Loucy (cell line): ENCODE measurements around the gene CCDC86.

ENCODE experiments used
- H2AFZ ChIP-seq: fragments of 200-600 bp; sonication (generic); 2 replicates; pipeline ENCODE4 v1.6.0; 2016; ENCODE audit warnings: antibody characterized with exemption, mild to moderate bottlenecking, low read length, moderate library complexity
- H3F3A ChIP-seq: fragments of 200-600 bp; 2 replicates; pipeline ENCODE4 v1.6.0; 2016; ENCODE audit warnings: antibody characterized with exemption, low read depth, mild to moderate bottlenecking
- H3K27me3 ChIP-seq: fragments of 200-600 bp; sonication (generic); 2 replicates; pipeline ENCODE4 v1.6.1; 2014; ENCODE audit warnings: low read length, mild to moderate bottlenecking; ENCODE audit not compliant: insufficient read depth, poor library complexity, severe bottlenecking
- H3K36me3 ChIP-seq: fragments of 200-600 bp; sonication (generic); 2 replicates; pipeline ENCODE4 v1.6.1; 2016; ENCODE audit warnings: low read length; ENCODE audit not compliant: insufficient read depth
- H3K4me1 ChIP-seq: fragments of 200-600 bp; sonication (generic); 2 replicates; pipeline ENCODE4 v1.5.1; 2014; ENCODE audit warnings: low read length, mild to moderate bottlenecking; ENCODE audit not compliant: insufficient read depth, poor library complexity, severe bottlenecking
- H3K4me2 ChIP-seq: fragments of 200-600 bp; sonication (generic); 2 replicates; pipeline ENCODE4 v1.6.0; 2014; ENCODE audit warnings: antibody characterized with exemption, low read length, low read depth, mild to moderate bottlenecking; ENCODE audit not compliant: poor library complexity, severe bottlenecking
- H3K4me3 ChIP-seq: fragments of 200-600 bp; sonication (generic); 2 replicates; pipeline ENCODE4 v1.5.1; 2014; ENCODE audit warnings: low read length, mild to moderate bottlenecking, mixed read lengths; ENCODE audit not compliant: poor library complexity, severe bottlenecking
- H3K79me2 ChIP-seq: fragments of 200-600 bp; sonication (generic); 2 replicates; pipeline ENCODE4 v1.6.1; 2014; ENCODE audit warnings: low read length; ENCODE audit not compliant: insufficient read depth
- H3K9ac ChIP-seq: fragments of 200-600 bp; sonication (generic); 2 replicates; pipeline ENCODE4 v1.6.0; 2014; ENCODE audit warnings: mild to moderate bottlenecking, low read depth, low read length, moderate library complexity; ENCODE audit not compliant: poor library complexity, severe bottlenecking
- H3K9me2 ChIP-seq: fragments of 200-600 bp; sonication (generic); replicated peaks from 2 replicates; pipeline ENCODE4 v1.6.1; 2016; ENCODE audit warnings: low read depth, low read length, mixed read lengths
- H3K9me3 ChIP-seq: fragments of 200-600 bp; sonication (generic); 2 replicates; pipeline ENCODE4 v1.6.1; 2014; ENCODE audit warnings: mild to moderate bottlenecking, antibody characterized with exemption, low read length, low read depth; ENCODE audit not compliant: insufficient read depth
- H4K20me1 ChIP-seq: fragments of 200-600 bp; sonication (generic); 2 replicates; pipeline ENCODE4 v1.6.0; 2014; ENCODE audit warnings: antibody characterized with exemption, low read length, mild to moderate bottlenecking; ENCODE audit not compliant: insufficient read depth, poor library complexity, severe bottlenecking
- EZH2phosphoT487 ChIP-seq: fragments of 200-600 bp; IDR thresholded peaks from 2 replicates; pipeline ENCODE4 v1.6.1; 2018; ENCODE audit warnings: antibody characterized with exemption, mild to moderate bottlenecking, moderate library complexity, borderline replicate concordance
- TF ChIP-seq, protein P1 (sequence below): fragments of 200-600 bp; sonication (generic); conservative IDR thresholded peaks from 2 replicates; pipeline ENCODE4 v1.5.1; 2014; ENCODE audit warnings: mild to moderate bottlenecking, antibody characterized with exemption, low read length

CCDC86 gene

GRCh38 chr11:60844045-60844869 is 2.3 kb downstream of the CCDC86 start:
- Histone ChIP-seq H4K20me1 (no peaks in the 10 kb centered on the region), H2AFZ (no peak overlapping the region), H3K36me3 (no peaks in the 10 kb centered on the region), H3F3A (no peaks in the 10 kb centered on the region), H3K9me3 (no peaks in the 10 kb centered on the region), H3K9ac (peak overlapping the region; percentile 85), H3K4me3 (peak overlapping the region; percentile 96), H3K4me2 (peak overlapping the region; percentile 88), H3K9me2 (no peaks in the 10 kb centered on the region), H3K27me3 (no peaks in the 10 kb centered on the region), H3K79me2 (peaks cover 53% of the 10 kb centered on the region), H3K4me1 (peaks cover 61% of the 10 kb centered on the region)
- TF ChIP-seq, protein P1, sequence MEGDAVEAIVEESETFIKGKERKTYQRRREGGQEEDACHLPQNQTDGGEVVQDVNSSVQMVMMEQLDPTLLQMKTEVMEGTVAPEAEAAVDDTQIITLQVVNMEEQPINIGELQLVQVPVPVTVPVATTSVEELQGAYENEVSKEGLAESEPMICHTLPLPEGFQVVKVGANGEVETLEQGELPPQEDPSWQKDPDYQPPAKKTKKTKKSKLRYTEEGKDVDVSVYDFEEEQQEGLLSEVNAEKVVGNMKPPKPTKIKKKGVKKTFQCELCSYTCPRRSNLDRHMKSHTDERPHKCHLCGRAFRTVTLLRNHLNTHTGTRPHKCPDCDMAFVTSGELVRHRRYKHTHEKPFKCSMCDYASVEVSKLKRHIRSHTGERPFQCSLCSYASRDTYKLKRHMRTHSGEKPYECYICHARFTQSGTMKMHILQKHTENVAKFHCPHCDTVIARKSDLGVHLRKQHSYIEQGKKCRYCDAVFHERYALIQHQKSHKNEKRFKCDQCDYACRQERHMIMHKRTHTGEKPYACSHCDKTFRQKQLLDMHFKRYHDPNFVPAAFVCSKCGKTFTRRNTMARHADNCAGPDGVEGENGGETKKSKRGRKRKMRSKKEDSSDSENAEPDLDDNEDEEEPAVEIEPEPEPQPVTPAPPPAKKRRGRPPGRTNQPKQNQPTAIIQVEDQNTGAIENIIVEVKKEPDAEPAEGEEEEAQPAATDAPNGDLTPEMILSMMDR, result no peak
- no peak for TF ChIP-seq EZH2phosphoT487

DNA sequence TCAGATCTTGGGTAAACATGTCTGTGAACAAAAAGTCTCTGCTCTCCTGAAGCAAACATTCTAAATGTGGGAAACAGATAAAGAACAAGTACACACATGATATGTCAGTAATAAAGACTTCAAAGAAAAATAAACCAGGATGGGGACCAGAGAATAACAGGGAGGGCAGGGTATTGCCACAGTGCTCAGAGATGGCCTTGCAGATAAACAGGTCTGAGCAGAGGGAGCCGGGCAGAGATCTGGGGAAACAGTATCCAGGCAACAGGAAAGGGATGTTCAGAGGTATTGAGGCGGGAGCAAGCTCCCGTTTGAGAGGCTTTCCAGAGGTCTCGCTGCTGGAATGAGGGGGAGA is 2.9 kb downstream of the CCDC86 start:
- Histone ChIP-seq H3K36me3 (peaks cover under 1% of the 10 kb centered on the region; the same call in 1 of the 2 replicates), H4K20me1 (no peaks in the 10 kb centered on the region), H3K4me3 (peak overlapping the region; percentile 96), H3K4me1 (peaks cover 67% of the 10 kb centered on the region), H2AFZ (no peak overlapping the region), H3K4me2 (peak overlapping the region; percentile 88), H3F3A (no peaks in the 10 kb centered on the region), H3K9me3 (no peaks in the 10 kb centered on the region), H3K27me3 (no peaks in the 10 kb centered on the region), H3K9ac (peak overlapping the region; percentile 85), H3K9me2 (no peaks in the 10 kb centered on the region), H3K79me2 (peaks cover 58% of the 10 kb centered on the region)
- TF ChIP-seq, protein P1, result no peak
- no peak for TF ChIP-seq EZH2phosphoT487

GRCh38 chr11:60845338-60845737 is 3.4 kb downstream of the CCDC86 start:
- peaks cover 72% of the 10 kb centered on the region for H3K4me1 ChIP-seq
- H3K4me3 ChIP-seq, result peak overlapping the region; percentile 96
- no peaks in the 10 kb centered on the region for H3F3A ChIP-seq
- peaks cover 4% of the 10 kb centered on the region; the same call in 1 of the 2 replicates for H3K36me3 ChIP-seq
- H3K27me3 ChIP-seq, result no peaks in the 10 kb centered on the region
- TF ChIP-seq, protein P1, result no peak
- TF ChIP-seq EZH2phosphoT487, result no peak
- no peaks in the 10 kb centered on the region for H3K9me2 ChIP-seq
- H3K9ac ChIP-seq, result peak overlapping the region; percentile 85
- no peaks in the 10 kb centered on the region for H3K9me3 ChIP-seq
- no peak overlapping the region for H2AFZ ChIP-seq
- H3K4me2 ChIP-seq, result peak overlapping the region; percentile 88
- peaks cover 62% of the 10 kb centered on the region for H3K79me2 ChIP-seq
- H4K20me1 ChIP-seq, result no peaks in the 10 kb centered on the region
